ENCODE data around the gene STK40. TPM values are rescaled to one million over a fixed set of nuclear protein-coding genes. Genes with fewer than 3 reads are reported as not detected.

The STK40 gene
- total and polyA plus RNA-seq, 8 donors, result 14.0 to 57.4 (median 28.4) TPM

DNA sequence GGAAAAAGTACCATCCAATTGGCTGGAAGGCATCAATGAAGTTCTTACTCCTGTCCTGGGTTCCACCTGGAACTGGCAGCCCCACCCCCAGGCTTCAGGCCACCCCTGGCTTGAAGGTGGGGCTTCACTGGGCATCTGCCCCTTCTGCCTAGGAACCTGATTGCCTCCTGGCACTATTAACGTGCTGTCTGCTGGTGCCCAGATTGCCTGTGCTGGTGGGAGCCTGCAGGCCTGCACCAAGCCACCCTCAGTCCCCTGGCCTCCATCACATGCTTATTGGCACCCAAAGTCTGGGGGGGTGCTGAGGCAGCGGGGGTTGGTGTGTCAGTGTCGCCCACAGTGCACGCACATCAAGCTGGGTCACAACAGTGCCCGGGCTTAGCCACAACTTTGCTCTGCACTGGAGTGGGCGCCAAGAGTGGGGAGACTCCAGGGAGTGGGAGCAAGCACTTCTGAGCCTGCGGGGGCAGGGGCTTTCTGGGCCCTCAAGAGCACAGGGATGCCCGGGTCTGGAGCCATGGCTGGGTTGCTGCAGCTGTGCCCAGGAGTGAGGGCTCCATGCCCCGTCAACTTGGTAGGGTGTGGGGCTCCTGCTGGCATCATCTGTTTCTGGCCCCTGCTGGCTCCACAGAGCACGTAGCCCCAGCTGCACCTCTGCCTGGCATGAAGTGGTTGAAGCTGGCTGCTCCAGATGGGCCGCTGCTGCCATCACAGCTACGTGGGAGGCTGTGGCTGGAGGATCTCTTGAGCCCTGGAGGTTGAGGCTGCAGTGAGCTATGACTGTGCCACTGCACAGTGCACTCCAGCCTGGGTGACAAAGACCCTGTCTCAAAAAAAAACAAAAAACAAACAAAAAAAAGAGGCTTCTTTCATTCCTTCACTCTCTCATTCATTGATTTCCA lies 16.1 kb upstream of the STK40 start:
- H3K4me3 ChIP-seq, result peak overlapping the region in 3 of 4 donors; percentile 13 to 35 (median 21)
- no peak for DNase-seq
- peak overlapping the region in 4 of 5 donors; percentile 49 to 68 (median 58) for H3K27ac ChIP-seq
- H3K36me3 ChIP-seq, result no peaks in the 10 kb centered on the region
- no peaks in the 10 kb centered on the region for H3K27me3 ChIP-seq
- intact Hi-C loops (cut with DNase I; ENCODE audit: low total_unique reads), result no loop called here
- WGBS, 5 donors, result 91 to 92% (median 91%) methylated on average over 7 to 12 of the region's 12 CpGs
- peaks cover 2 to 26% (median 8%) of the 10 kb centered on the region in 4 donors for H3K4me1 ChIP-seq
- no peak for TF ChIP-seq POLR2A (IDR thresholded peaks at IDR 0.05)
- TF ChIP-seq EP300 (IDR thresholded peaks at IDR 0.05), result no peak
- no peak for TF ChIP-seq POLR2AphosphoS5 (IDR thresholded peaks at IDR 0.05)
- TF ChIP-seq, protein P1, sequence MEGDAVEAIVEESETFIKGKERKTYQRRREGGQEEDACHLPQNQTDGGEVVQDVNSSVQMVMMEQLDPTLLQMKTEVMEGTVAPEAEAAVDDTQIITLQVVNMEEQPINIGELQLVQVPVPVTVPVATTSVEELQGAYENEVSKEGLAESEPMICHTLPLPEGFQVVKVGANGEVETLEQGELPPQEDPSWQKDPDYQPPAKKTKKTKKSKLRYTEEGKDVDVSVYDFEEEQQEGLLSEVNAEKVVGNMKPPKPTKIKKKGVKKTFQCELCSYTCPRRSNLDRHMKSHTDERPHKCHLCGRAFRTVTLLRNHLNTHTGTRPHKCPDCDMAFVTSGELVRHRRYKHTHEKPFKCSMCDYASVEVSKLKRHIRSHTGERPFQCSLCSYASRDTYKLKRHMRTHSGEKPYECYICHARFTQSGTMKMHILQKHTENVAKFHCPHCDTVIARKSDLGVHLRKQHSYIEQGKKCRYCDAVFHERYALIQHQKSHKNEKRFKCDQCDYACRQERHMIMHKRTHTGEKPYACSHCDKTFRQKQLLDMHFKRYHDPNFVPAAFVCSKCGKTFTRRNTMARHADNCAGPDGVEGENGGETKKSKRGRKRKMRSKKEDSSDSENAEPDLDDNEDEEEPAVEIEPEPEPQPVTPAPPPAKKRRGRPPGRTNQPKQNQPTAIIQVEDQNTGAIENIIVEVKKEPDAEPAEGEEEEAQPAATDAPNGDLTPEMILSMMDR (IDR thresholded peaks at IDR 0.05), result no peak
- no peaks in the 10 kb centered on the region for H3K9me3 ChIP-seq

DNA sequence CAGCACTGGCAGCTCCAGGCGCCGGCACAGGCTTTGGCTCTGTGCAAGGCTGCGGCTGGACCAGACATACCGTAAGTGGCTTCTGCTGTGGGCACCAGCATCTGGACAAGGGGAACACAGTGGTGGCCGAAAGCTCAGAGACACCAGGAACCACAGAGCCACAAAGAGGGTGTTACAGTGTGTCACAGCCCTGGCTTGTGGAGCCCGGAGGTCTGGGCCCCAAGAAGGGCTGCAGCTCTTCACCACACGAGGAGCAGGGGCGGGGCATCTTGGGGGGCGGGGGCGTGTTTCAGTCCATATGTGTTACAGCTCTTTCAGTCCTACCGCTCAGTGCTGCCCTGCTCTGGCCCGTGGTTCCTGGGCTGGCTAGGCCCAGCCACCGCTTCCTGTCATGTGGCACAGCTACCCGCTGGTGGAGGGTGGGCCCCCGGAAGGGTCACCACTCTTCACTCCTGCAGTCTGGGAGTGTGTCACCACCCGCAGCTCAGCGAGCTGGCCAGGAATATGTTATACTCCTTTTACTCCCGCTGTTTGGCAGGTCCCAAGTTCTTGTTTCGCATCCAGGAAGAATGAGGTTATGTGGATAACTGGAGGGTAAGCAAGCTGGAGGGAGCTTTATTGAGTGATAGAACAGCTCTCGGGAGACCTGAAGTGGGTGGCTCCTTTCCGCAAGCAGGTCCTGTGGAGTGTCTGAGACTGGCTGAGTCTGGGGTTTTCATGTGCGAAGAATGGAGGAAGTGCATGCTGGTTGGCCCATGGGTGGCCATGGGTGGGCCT lies 15.3 kb upstream of the STK40 start:
- Histone ChIP-seq H3K27ac (peak overlapping the region; percentile 3 to 68 (median 51)), H3K36me3 (no peaks in the 10 kb centered on the region), H3K9me3 (no peaks in the 10 kb centered on the region), H3K4me3 (peak overlapping the region in 3 of 4 donors; percentile 13 to 35 (median 21)), H3K4me1 (peaks cover 7 to 34% (median 16%) of the 10 kb centered on the region in 4 donors), H3K27me3 (no peaks in the 10 kb centered on the region)
- DNase-seq, result peak; percentile 51 to 55
- TF ChIP-seq POLR2AphosphoS5 (IDR thresholded peaks at IDR 0.05), result peak in 1 of 3 donors; percentile 23
- TF ChIP-seq EP300 (IDR thresholded peaks at IDR 0.05), result no peak
- intact Hi-C loops (cut with DNase I; ENCODE audit: low total_unique reads), result no loop called here
- WGBS, 5 donors, result 71 to 75% (median 74%) methylated on average over 17 to 22 of the region's 22 CpGs

DNA sequence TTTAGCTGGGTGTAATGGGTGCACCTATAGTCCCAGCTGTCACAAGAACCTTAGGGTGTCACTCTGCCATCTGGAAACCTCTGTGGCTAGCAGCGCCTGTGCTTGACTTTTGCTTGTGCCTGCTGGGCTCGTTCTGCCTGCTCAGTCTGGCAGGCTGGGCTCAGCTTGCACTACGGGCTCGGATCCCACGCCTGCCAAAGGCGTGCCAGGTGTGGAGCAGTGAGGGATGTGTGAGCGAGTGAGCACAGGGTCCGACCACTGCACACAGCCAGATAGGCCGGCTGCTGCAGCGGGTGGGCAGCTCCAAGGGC lies 14.7 kb upstream of the STK40 start:
- WGBS, 5 donors, result 87 to 95% (median 91%) methylated on average over 8 to 10 of the region's 10 CpGs

DNA sequence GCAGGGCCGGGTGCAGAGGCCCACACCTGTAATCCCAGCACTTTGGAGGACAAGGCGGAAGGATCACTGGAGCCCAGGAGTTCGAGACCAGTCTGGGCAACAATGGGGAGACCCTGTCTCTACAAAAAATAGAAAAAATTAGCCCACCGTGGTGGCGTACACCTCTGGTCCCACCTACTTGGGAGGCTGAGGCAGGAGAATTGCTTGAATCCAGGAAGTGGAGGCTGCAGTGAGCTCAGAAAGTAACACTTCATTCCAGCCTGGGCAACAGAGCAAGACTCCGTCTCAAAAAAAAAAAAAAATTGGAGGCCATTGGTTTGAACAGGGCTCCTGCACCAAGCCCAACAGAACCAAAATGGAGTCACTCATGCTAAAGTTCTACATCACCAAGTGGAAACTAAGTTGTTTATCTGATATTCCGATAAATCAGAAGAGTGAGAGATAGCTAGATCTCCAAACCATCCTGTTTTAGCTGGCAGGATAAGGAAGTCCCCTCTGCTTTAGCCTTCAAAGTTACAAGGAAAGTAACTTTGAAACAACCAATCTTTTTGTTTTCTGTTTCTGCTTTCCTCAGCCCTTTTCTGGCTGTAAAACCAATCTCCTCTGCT lies 12.8 kb upstream of the STK40 start:
- peak overlapping the region in 4 of 5 donors; percentile 89 to 96 (median 94) for H3K27ac ChIP-seq
- peaks cover 6 to 11% (median 8%) of the 10 kb centered on the region in 4 donors for H3K36me3 ChIP-seq
- intact Hi-C loops (cut with DNase I; ENCODE audit: low total_unique reads), result no loop called here
- H3K27me3 ChIP-seq, result no peaks in the 10 kb centered on the region
- peak overlapping the region in 1 of 4 donors; percentile 81 for H3K4me3 ChIP-seq
- TF ChIP-seq POLR2A (IDR thresholded peaks at IDR 0.05), result no peak
- no peak for TF ChIP-seq EP300 (IDR thresholded peaks at IDR 0.05)
- TF ChIP-seq, protein P1 (IDR thresholded peaks at IDR 0.05), result no peak
- no peak for TF ChIP-seq POLR2AphosphoS5 (IDR thresholded peaks at IDR 0.05)
- peaks cover 7 to 41% (median 25%) of the 10 kb centered on the region in 4 donors for H3K4me1 ChIP-seq
- 80 to 89% (median 88%) methylated on average over 7 of the region's 7 CpGs for WGBS, 5 donors
- H3K9me3 ChIP-seq, result no peaks in the 10 kb centered on the region
- DNase-seq, result no peak

More for the DNA sequence above, 14.7 kb upstream of the STK40 start:
- no peaks in the 10 kb centered on the region for H3K9me3 ChIP-seq
- peak overlapping the region in 1 of 4 donors; percentile 35 for H3K4me3 ChIP-seq
- no peaks in the 10 kb centered on the region for H3K27me3 ChIP-seq
- no peak for DNase-seq
- H3K27ac ChIP-seq, result peak overlapping the region in 4 of 5 donors; percentile 49 to 68 (median 58)
- intact Hi-C loops (cut with DNase I; ENCODE audit: low total_unique reads), result no loop called here
- peaks cover 7 to 38% (median 19%) of the 10 kb centered on the region in 4 donors for H3K4me1 ChIP-seq
- TF ChIP-seq EP300 (IDR thresholded peaks at IDR 0.05) (no peak), POLR2AphosphoS5 (IDR thresholded peaks at IDR 0.05) (no peak), POLR2A (IDR thresholded peaks at IDR 0.05) (no peak)
- TF ChIP-seq, protein P1 (IDR thresholded peaks at IDR 0.05), result no peak
- H3K36me3 ChIP-seq, result no peaks in the 10 kb centered on the region
